GM12878 (cell line): ENCODE measurements around the gene PALLD. TPM values are rescaled to one million over a fixed set of nuclear protein-coding genes. Genes with fewer than 3 reads are reported as not detected.

Experiments used
- ATAC-seq: fragments of 200-7000 bp; cut with Tn5 transposase; 3 replicates; pipeline ENCODE4 v1.9.1; 2020; ENCODE audit warnings: mild to moderate bottlenecking, moderate library complexity
- BruUV-seq: library from RNA; stranded (reverse); fragments of 400-500 nt; replicated peaks from 2 replicates; lab custom pipeline; 2021; lab: Mats Ljungman, UMichigan
- CTCF ChIA-PET: fragments of 300-600 bp; sonication (Branson Sonifier 250); formaldehyde crosslinking; extraction: SDS; loops from one replicate; lab custom pipeline; 2021; ENCODE audit warnings: inconsistent platforms; lab: Yijun Ruan, JAX
- POLR2A ChIA-PET: fragments of 350-600 bp; formaldehyde crosslinking; extraction: SDS; loops from one replicate; lab custom pipeline; 2021; ENCODE audit warnings: inconsistent platforms; lab: Charles Lee
- RAD21 ChIA-PET: fragments of 300-600 bp; sonication (Branson Sonifier 250); formaldehyde crosslinking; loops from one replicate; lab custom pipeline; 2023; ENCODE audit warnings: antibody characterized with exemption; ENCODE audit not compliant: unreplicated experiment; lab: Charles Lee
- SMC1A ChIA-PET: fragments of 300-600 bp; sonication (Branson Sonifier 250); formaldehyde crosslinking; loops from one replicate; lab custom pipeline; 2023; ENCODE audit not compliant: unreplicated experiment, uncharacterized antibody; lab: Charles Lee
- DNase-seq: peaks from one replicate; pipeline ENCODE4 v3.0.0-alpha.2; 2011; ENCODE audit warnings: low read depth, low spot score
- FAIRE-seq: peaks from 3 replicates; lab custom pipeline; 2011; peaks lifted over from hg19 to GRCh38; lab: Jason Lieb, UNC
- H2AFZ ChIP-seq: 2 replicates; pipeline ENCODE4 v1.6.0; 2011; ENCODE audit warnings: low read depth, low read length, control low read depth; ENCODE audit not compliant: control insufficient read depth
- H3K27ac ChIP-seq: 2 replicates; pipeline ENCODE4 v1.5.1; 2011; ENCODE audit warnings: control low read depth; ENCODE audit not compliant: control insufficient read depth, insufficient read depth
- H3K27me3 ChIP-seq, 2 experiments: replicated peaks in 1 of 2; 2 replicates each; pipeline versions ENCODE4 v1.6.0 to v1.6.1; 2011; ENCODE audit warnings: low read length in 1 of 2; ENCODE audit not compliant: control insufficient read depth in 2 of 2, insufficient read depth in 2 of 2
- H3K36me3 ChIP-seq, 2 experiments: 2 replicates each; pipeline ENCODE4 v1.5.1; 2011; ENCODE audit warnings: low read length in 1 of 2; ENCODE audit not compliant: control insufficient read depth in 2 of 2, insufficient read depth in 2 of 2
- H3K4me1 ChIP-seq: 2 replicates; pipeline ENCODE4 v1.6.1; 2011; ENCODE audit warnings: mild to moderate bottlenecking, low read length, moderate library complexity, mixed read lengths; ENCODE audit not compliant: control insufficient read depth, insufficient read depth
- H3K4me2 ChIP-seq: 2 replicates; pipeline ENCODE4 v1.6.0; 2011; ENCODE audit warnings: control low read depth; ENCODE audit not compliant: control insufficient read depth, insufficient read depth
- H3K4me3 ChIP-seq: fragments of 200-600 bp; sonication (generic); 2 replicates; pipeline ENCODE4 v1.5.1; 2016
- H3K79me2 ChIP-seq: 2 replicates; pipeline ENCODE4 v1.6.0; 2011; ENCODE audit warnings: low read length; ENCODE audit not compliant: control insufficient read depth, insufficient read depth
- H3K9ac ChIP-seq: 2 replicates; pipeline ENCODE4 v1.8.0; 2011; ENCODE audit warnings: low read length, control low read depth, mixed read lengths; ENCODE audit not compliant: control insufficient read depth, insufficient read depth
- H3K9me3 ChIP-seq: replicated peaks from 3 replicates; pipeline ENCODE4 v1.5.1; 2011; ENCODE audit warnings: mild to moderate bottlenecking, low read length; ENCODE audit not compliant: control insufficient read depth, insufficient read depth
- H4K20me1 ChIP-seq: 2 replicates; pipeline ENCODE4 v1.6.0; 2011; ENCODE audit not compliant: control insufficient read depth, insufficient read depth
- CTCF ChIP-seq, 3 experiments: IDR thresholded peaks in 2 of 3; conservative IDR thresholded peaks in 1 of 3; 2 replicates each; pipeline ENCODE4 v1.5.1; 2011; ENCODE audit warnings: low read depth in 3 of 3, low read length in 3 of 3, mild to moderate bottlenecking in 3 of 3, control low read depth in 2 of 3, moderate library complexity in 2 of 3, inconsistent platforms in 1 of 3, mixed read lengths in 1 of 3; ENCODE audit not compliant: control insufficient read depth in 2 of 3, insufficient read depth in 1 of 3; ENCODE audit errors: extremely low read depth in 1 of 3
- EGR1 ChIP-seq, 2 experiments: IDR thresholded peaks; 1 replicate in 1 of 2; 2 replicates in 1 of 2; pipeline ENCODE4 v1.6.1; 2011 to 2012; ENCODE audit warnings: low read depth in 2 of 2, low read length in 2 of 2, borderline replicate concordance in 1 of 2, mild to moderate bottlenecking in 1 of 2, moderate library complexity in 1 of 2
- HDAC6 ChIP-seq: fragments of 200-600 bp; sonication (generic); IDR thresholded peaks from one replicate; pipeline ENCODE4 v1.8.0; 2017; ENCODE audit warnings: antibody characterized with exemption; ENCODE audit not compliant: unreplicated experiment
- IKZF2 ChIP-seq, 2 experiments: fragments of 450-650 bp; IDR thresholded peaks; 2 replicates each; pipeline ENCODE4 v1.6.1; 2017; ENCODE audit warnings: mild to moderate bottlenecking in 2 of 2, moderate library complexity in 2 of 2
- MYC ChIP-seq: IDR thresholded peaks from 2 replicates; pipeline ENCODE4 v1.6.1; 2011; ENCODE audit warnings: mild to moderate bottlenecking, low read length, moderate library complexity, inconsistent platforms; ENCODE audit not compliant: insufficient read depth, insufficient replicate concordance, insufficient read length, severe bottlenecking
- SMAD5 ChIP-seq: IDR thresholded peaks from 2 replicates; pipeline ENCODE4 v1.6.1; 2016; ENCODE audit warnings: antibody characterized with exemption, low read depth
- SREBF2 ChIP-seq: IDR thresholded peaks from 2 replicates; pipeline ENCODE4 v1.6.1; 2012; ENCODE audit warnings: mild to moderate bottlenecking, low read length
- TCF7 ChIP-seq: IDR thresholded peaks from 2 replicates; pipeline ENCODE4 v1.6.1; 2014; ENCODE audit warnings: antibody characterized with exemption, borderline replicate concordance
- ZNF687 ChIP-seq: fragments of 450-650 bp; IDR thresholded peaks from 2 replicates; pipeline ENCODE4 v1.6.1; 2017; ENCODE audit warnings: mild to moderate bottlenecking, moderate library complexity
- WGBS: methylation state at CpG from one replicate; pipeline ENCODE4 v1.1.6; 2016; ENCODE audit warnings: low lambda C conversion rate; ENCODE audit not compliant: insufficient replicate concordance, insufficient coverage; ENCODE audit errors: missing lambda C conversion rate; 5-methylcytosine and 5-hydroxymethylcytosine counted together
- in situ Hi-C: fragments of 300-500 bp; cut with MboI; formaldehyde crosslinking; loops from 9 replicates; pipeline ENCODE4 v1.14.3; 2018; ENCODE audit warnings: mixed read lengths
- intact Hi-C: fragments of 100-400 bp; cut with micrococcal nuclease; formaldehyde crosslinking; loops from one replicate; pipeline ENCODE4 v1.14.2; 2022; ENCODE audit not compliant: unreplicated experiment
- polyA plus RNA-seq, 11 experiments: library from polyadenylated mRNA; depleted of rRNA in 4 of 11; unstranded in 6 of 11; stranded (reverse) in 5 of 11; fragments of >200 nt; fragmentation: Nextera tagmentation in 4 of 11; fragmentation: Illumina TruSeq in 1 of 11; extraction: Ambion mirVana in 4 of 11; extraction: Trizol in 1 of 11; gene quantifications; 1 replicate in 1 of 11; 2 replicates in 10 of 11; pipeline versions ENCODE4 v1.2.1 to v1.2.3, GENCODE V29; 2011 to 2016; ENCODE audit warnings: inconsistent platforms in 2 of 11, missing spikeins in 2 of 11, low read depth in 1 of 11
- small RNA-seq: library from RNA; depleted of rRNA; stranded (forward); fragments of <200 nt; gene quantifications from one replicate; pipeline ENCODE3, GENCODE V24; 2014
- total RNA-seq, 4 experiments: library from RNA; depleted of rRNA in 3 of 4; stranded (reverse); fragments of >200 nt in 3 of 4; fragmentation: Illumina TruSeq in 1 of 4; extraction: Trizol in 1 of 4; gene quantifications; 2 replicates each; pipeline versions ENCODE4 v1.2.1 to v1.2.3, GENCODE V29; 2013 to 2021

PALLD gene
- total and polyA plus RNA-seq, 10 of the 15 experiments (the other 5 are each of a cell fraction or from before 2014, with no cell fraction given), result 1.0 to 7.7 (median 1.7) TPM

- in situ Hi-C loops, result no loop called here
- no peak overlapping the region for H3K4me3 ChIP-seq
- ChIA-PET RAD21 (no interaction called here), CTCF (no interaction called here), SMC1A (interaction anchor here (1.0 kb wide), 1 partner anchor 51 kb away, joined by 3 read pairs; no protein-coding TSS in a partner anchor), POLR2A (no interaction called here)
- DNase-seq (no peak), FAIRE-seq (no peak), ATAC-seq (no peak)
- WGBS, result 35% methylated on average over 4 of the region's 4 CpGs
- no peak overlapping the region for H2AFZ ChIP-seq
- H3K27ac ChIP-seq, result no peak overlapping the region
- TF ChIP-seq SMAD5 (no peak), ZNF687 (no peak), IKZF2 (IDR thresholded peaks at IDR 0.05) (no peak), MYC (no peak), HDAC6 (no peak), SREBF2 (no peak), TCF7 (no peak), EGR1 (IDR thresholded peaks at IDR 0.05; ENCODE audit: borderline replicate concordance in 1 of 2, low read depth in 2 of 2, low read length in 2 of 2) (no peak), CTCF (IDR thresholded peaks at IDR 0.05 in 2 of 3, conservative IDR thresholded peaks at IDR 0.05 in 1 of 3; ENCODE audit: control insufficient read depth in 2 of 3, extremely low read depth in 1 of 3, insufficient read depth in 1 of 3, low read depth in 3 of 3, low read length in 3 of 3) (no peak)
- H3K4me1 ChIP-seq, result no peaks in the 10 kb centered on the region
- H3K79me2 ChIP-seq, result no peaks in the 10 kb centered on the region
- H3K27me3 ChIP-seq, result no peaks in the 10 kb centered on the region
- peaks cover 2% of the 10 kb centered on the region for H3K9me3 ChIP-seq
- no TSS peak for BruUV-seq
- peaks cover 0 to 15% of the 10 kb centered on the region in 2 experiments; a peak in 2 of 4 replicates for H3K36me3 ChIP-seq
- intact Hi-C loops, result no loop called here
- H4K20me1 ChIP-seq, result no peaks in the 10 kb centered on the region
- H3K4me2 ChIP-seq, result no peak overlapping the region
- H3K9ac ChIP-seq, result no peak overlapping the region
Observed at GRCh38 chr4:168972596-168972995, 475.7 kb downstream of the PALLD start.

Small RNA genes within 50 kb of the gene (small RNA-seq; reads per million reads assigned to genes)
- gene RF00432, result not detected
- gene RNU6-1336P, result not detected
- not detected for gene RNU6-853P

Other genes with a start within 250 kb of the PALLD start
- 11.6 and 15.0 TPM in 2 replicates for gene DDX60, start 178.3 kb upstream of the PALLD start, total RNA-seq (2014; rRNA removed)
- 14.4 and 14.7 TPM in 2 replicates for gene DDX60, start 178.3 kb upstream of the PALLD start, total RNA-seq (2014; rRNA removed; fragmentation: Illumina TruSeq; extraction: Trizol)
- gene DDX60, start 178.3 kb upstream of the PALLD start, total RNA-seq (2021), result 9.7 and 10.7 TPM in 2 replicates
- gene DDX60, start 178.3 kb upstream of the PALLD start, polyA plus RNA-seq (2011; rRNA removed), result 28.4 and 42.7 TPM in 2 replicates
- gene DDX60, start 178.3 kb upstream of the PALLD start, polyA plus RNA-seq (2014; fragmentation: Illumina TruSeq; extraction: Trizol), result 7.5 and 22.3 TPM in 2 replicates
- 1 to 10 TPM; 3.0 to 3.4 TPM for gene DDX60, start 178.3 kb upstream of the PALLD start, polyA plus RNA-seq (2014; fragmentation: Nextera tagmentation; extraction: Ambion mirVana)
- gene DDX60, start 178.3 kb upstream of the PALLD start, polyA plus RNA-seq (2014; rRNA removed), result 5.1 and 7.6 TPM in 2 replicates
- 1 to 10 TPM; 2.7 to 3.2 TPM for gene DDX60, start 178.3 kb upstream of the PALLD start, polyA plus RNA-seq (2016; fragmentation: Nextera tagmentation; extraction: Ambion mirVana)
- 1.2 and 2.0 TPM in 2 replicates for gene DDX60L, start 16.6 kb upstream of the PALLD start, total RNA-seq (2014; rRNA removed)
- 1.6 and 2.3 TPM in 2 replicates for gene DDX60L, start 16.6 kb upstream of the PALLD start, total RNA-seq (2014; rRNA removed; fragmentation: Illumina TruSeq; extraction: Trizol)
- gene DDX60L, start 16.6 kb upstream of the PALLD start, total RNA-seq (2021), result 2.5 and 3.0 TPM in 2 replicates
- 3.9 and 7.0 TPM in 2 replicates for gene DDX60L, start 16.6 kb upstream of the PALLD start, polyA plus RNA-seq (2011; rRNA removed)
- 2.7 and 6.0 TPM in 2 replicates for gene DDX60L, start 16.6 kb upstream of the PALLD start, polyA plus RNA-seq (2014; fragmentation: Illumina TruSeq; extraction: Trizol)
- gene DDX60L, start 16.6 kb upstream of the PALLD start, polyA plus RNA-seq (2014; fragmentation: Nextera tagmentation; extraction: Ambion mirVana), result under 1 TPM; 0.71 to 0.80 TPM
- gene DDX60L, start 16.6 kb upstream of the PALLD start, polyA plus RNA-seq (2014; rRNA removed), result 0.88 and 1.3 TPM in 2 replicates
- gene DDX60L, start 16.6 kb upstream of the PALLD start, polyA plus RNA-seq (2016; fragmentation: Nextera tagmentation; extraction: Ambion mirVana), result under 1 TPM; 0.35 to 0.54 TPM